ENCODE measurements around the gene NEDD4.
"Not testable (repeated sequence)": the region's sequence is repeated elsewhere in the genome, so short reads cannot be mapped to it uniquely, and the experiment has no call there.

Gene NEDD4

GRCh38 chr15:56019819-56020486 is 26.5 kb upstream of the NEDD4 start:
- Histone ChIP-seq H3K4me1 (ENCODE audit: insufficient read depth, insufficient read length) (no peaks in the 10 kb centered on the region), H3K9me3 (ENCODE audit: insufficient read depth, low read length) (no peaks in the 10 kb centered on the region), H3K4me3 (ENCODE audit: insufficient read length, low read depth) (no peak overlapping the region), H3K27me3 (ENCODE audit: insufficient read depth, insufficient read length) (no peaks in the 10 kb centered on the region), H3K36me3 (ENCODE audit: insufficient read depth, insufficient read length, low read length) (no peaks in the 10 kb centered on the region), H3K9ac (ENCODE audit: insufficient read length, low read depth) (no peak overlapping the region)
- no peak for TF ChIP-seq SUZ12 (IDR thresholded peaks at IDR 0.05; ENCODE audit: extremely low read depth, insufficient read depth, insufficient read length)
- no peak for TF ChIP-seq ZNF274 (IDR thresholded peaks at IDR 0.05; ENCODE audit: low read depth, low read length)
- TF ChIP-seq YY1 (IDR thresholded peaks at IDR 0.05; ENCODE audit: insufficient read depth, insufficient read length) = no peak
- no peak for DNase-seq (ENCODE audit: low read depth, low spot score)

GRCh38 chr15:56019060-56019793 is 25.8 kb upstream of the NEDD4 start:
- Histone ChIP-seq H3K4me3 (ENCODE audit: insufficient read length, low read depth) (no peak overlapping the region), H3K27me3 (ENCODE audit: insufficient read depth, insufficient read length) (no peaks in the 10 kb centered on the region), H3K4me1 (ENCODE audit: insufficient read depth, insufficient read length) (no peaks in the 10 kb centered on the region), H3K36me3 (ENCODE audit: insufficient read depth, insufficient read length, low read length) (no peaks in the 10 kb centered on the region), H3K9ac (ENCODE audit: insufficient read length, low read depth) (no peak overlapping the region), H3K9me3 (ENCODE audit: insufficient read depth, low read length) (peaks cover 7% of the 10 kb centered on the region; the same call in 1 of the 2 replicates)
- TF ChIP-seq SUZ12 (IDR thresholded peaks at IDR 0.05; ENCODE audit: extremely low read depth, insufficient read depth, insufficient read length) = no peak
- TF ChIP-seq YY1 (IDR thresholded peaks at IDR 0.05; ENCODE audit: insufficient read depth, insufficient read length) = no peak
- no peak for TF ChIP-seq ZNF274 (IDR thresholded peaks at IDR 0.05; ENCODE audit: low read depth, low read length)
- DNase-seq (ENCODE audit: low read depth, low spot score) = no peak

- Histone ChIP-seq H3K9me3 (ENCODE audit: insufficient read depth, low read length) (peaks cover 7% of the 10 kb centered on the region; the same call in 1 of the 2 replicates), H3K27me3 (ENCODE audit: insufficient read depth, insufficient read length) (no peaks in the 10 kb centered on the region), H3K36me3 (ENCODE audit: insufficient read depth, insufficient read length, low read length) (no peaks in the 10 kb centered on the region), H3K4me1 (ENCODE audit: insufficient read depth, insufficient read length) (no peaks in the 10 kb centered on the region), H3K4me3 (ENCODE audit: insufficient read length, low read depth) (no peak overlapping the region), H3K9ac (ENCODE audit: insufficient read length, low read depth) (no peak overlapping the region)
- no peak for DNase-seq (ENCODE audit: low read depth, low spot score)
- no peak for TF ChIP-seq SUZ12 (IDR thresholded peaks at IDR 0.05; ENCODE audit: extremely low read depth, insufficient read depth, insufficient read length)
- TF ChIP-seq ZNF274 (IDR thresholded peaks at IDR 0.05; ENCODE audit: low read depth, low read length) = no peak
- TF ChIP-seq YY1 (IDR thresholded peaks at IDR 0.05; ENCODE audit: insufficient read depth, insufficient read length) = no peak
Observed at GRCh38 chr15:56017920-56018319, 24.5 kb upstream of the NEDD4 start.

DNA sequence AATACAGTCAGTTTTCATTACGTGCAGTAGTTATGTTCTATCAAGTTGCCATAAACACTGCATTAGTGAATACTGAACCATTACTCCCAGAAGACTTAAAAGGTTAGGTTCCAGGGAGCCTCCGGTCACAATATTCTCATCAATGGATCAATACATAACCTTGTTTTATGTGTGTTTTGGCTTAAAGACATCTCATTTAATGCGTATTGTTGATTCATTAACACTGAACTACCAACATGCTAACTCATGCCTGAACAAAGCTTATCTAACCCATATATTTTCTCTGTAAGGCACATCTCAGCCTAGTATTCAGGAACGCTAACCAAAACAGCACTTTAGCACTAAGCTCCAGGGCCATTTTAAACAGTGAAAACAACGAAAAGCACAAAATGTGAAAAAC is 24.1 kb upstream of the NEDD4 start:
- H3K4me1 ChIP-seq (ENCODE audit: insufficient read depth, insufficient read length) = no peaks in the 10 kb centered on the region
- H3K36me3 ChIP-seq (ENCODE audit: insufficient read depth, insufficient read length, low read length) = no peaks in the 10 kb centered on the region
- no peak for DNase-seq (ENCODE audit: low read depth, low spot score)
- no peak overlapping the region for H3K9ac ChIP-seq (ENCODE audit: insufficient read length, low read depth)
- no peak overlapping the region for H3K4me3 ChIP-seq (ENCODE audit: insufficient read length, low read depth)
- no peaks in the 10 kb centered on the region for H3K27me3 ChIP-seq (ENCODE audit: insufficient read depth, insufficient read length)
- no peak for TF ChIP-seq YY1 (IDR thresholded peaks at IDR 0.05; ENCODE audit: insufficient read depth, insufficient read length)
- no peak for TF ChIP-seq SUZ12 (IDR thresholded peaks at IDR 0.05; ENCODE audit: extremely low read depth, insufficient read depth, insufficient read length)
- peaks cover 7% of the 10 kb centered on the region; the same call in 1 of the 2 replicates for H3K9me3 ChIP-seq (ENCODE audit: insufficient read depth, low read length)

GRCh38 chr15:56016281-56016680 is 22.9 kb upstream of the NEDD4 start:
- no peaks in the 10 kb centered on the region for H3K27me3 ChIP-seq (ENCODE audit: insufficient read depth, insufficient read length)
- H3K9ac ChIP-seq (ENCODE audit: insufficient read length, low read depth) = no peak overlapping the region
- no peak overlapping the region for H3K4me3 ChIP-seq (ENCODE audit: insufficient read length, low read depth)
- peaks cover 7% of the 10 kb centered on the region; the same call in 1 of the 2 replicates for H3K9me3 ChIP-seq (ENCODE audit: insufficient read depth, low read length)
- DNase-seq (ENCODE audit: low read depth, low spot score) = no peak
- TF ChIP-seq ZNF274 (IDR thresholded peaks at IDR 0.05; ENCODE audit: low read depth, low read length) (no peak), SUZ12 (IDR thresholded peaks at IDR 0.05; ENCODE audit: extremely low read depth, insufficient read depth, insufficient read length) (no peak), YY1 (IDR thresholded peaks at IDR 0.05; ENCODE audit: insufficient read depth, insufficient read length) (no peak)
- no peaks in the 10 kb centered on the region for H3K36me3 ChIP-seq (ENCODE audit: insufficient read depth, insufficient read length, low read length)
- no peaks in the 10 kb centered on the region for H3K4me1 ChIP-seq (ENCODE audit: insufficient read depth, insufficient read length)

- H3K9ac ChIP-seq (ENCODE audit: insufficient read length, low read depth) = no peak overlapping the region
- no peak overlapping the region for H3K4me3 ChIP-seq (ENCODE audit: insufficient read length, low read depth)
- no peaks in the 10 kb centered on the region for H3K4me1 ChIP-seq (ENCODE audit: insufficient read depth, insufficient read length)
- TF ChIP-seq SUZ12 (IDR thresholded peaks at IDR 0.05; ENCODE audit: extremely low read depth, insufficient read depth, insufficient read length) (no peak), ZNF274 (IDR thresholded peaks at IDR 0.05; ENCODE audit: low read depth, low read length) (no peak), YY1 (IDR thresholded peaks at IDR 0.05; ENCODE audit: insufficient read depth, insufficient read length) (no peak)
- no peaks in the 10 kb centered on the region for H3K27me3 ChIP-seq (ENCODE audit: insufficient read depth, insufficient read length)
- no peaks in the 10 kb centered on the region for H3K36me3 ChIP-seq (ENCODE audit: insufficient read depth, insufficient read length, low read length)
- no peak for DNase-seq (ENCODE audit: low read depth, low spot score)
- peaks cover 7% of the 10 kb centered on the region; the same call in 1 of the 2 replicates for H3K9me3 ChIP-seq (ENCODE audit: insufficient read depth, low read length)
Observed at GRCh38 chr15:56014677-56015076, 21.3 kb upstream of the NEDD4 start.

DNA sequence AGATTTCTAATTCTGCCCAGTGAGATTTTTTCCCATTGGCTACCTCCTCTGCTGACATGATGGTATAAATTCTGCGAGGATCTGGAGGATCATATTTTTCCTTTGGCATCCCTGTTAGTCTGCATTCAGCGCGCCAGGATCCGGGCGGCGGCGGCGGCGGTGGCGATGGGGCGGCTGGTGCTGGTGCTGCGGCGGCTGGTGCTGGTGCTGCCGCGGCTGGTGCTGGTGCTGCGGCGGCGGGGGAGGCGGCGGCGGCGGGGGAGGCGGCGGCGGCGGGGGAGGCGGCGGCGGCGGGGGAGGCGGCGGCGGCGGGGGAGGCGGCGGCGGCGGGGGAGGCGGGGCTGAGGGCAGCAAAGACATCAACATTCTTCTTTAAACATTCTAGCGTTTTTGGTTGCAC is 13.6 kb upstream of the NEDD4 start:
- H3K36me3 ChIP-seq (ENCODE audit: insufficient read depth, insufficient read length, low read length); H3K9me3 ChIP-seq (ENCODE audit: insufficient read depth, low read length); DNase-seq (ENCODE audit: low read depth, low spot score); H3K9ac ChIP-seq (ENCODE audit: insufficient read length, low read depth); H3K4me1 ChIP-seq (ENCODE audit: insufficient read depth, insufficient read length); H3K4me3 ChIP-seq (ENCODE audit: insufficient read length, low read depth): not testable (repeated sequence)
- H3K27me3 ChIP-seq (ENCODE audit: insufficient read depth, insufficient read length) = peaks cover 20% of the 10 kb centered on the region

GRCh38 chr15:56006371-56006770 is 13.0 kb upstream of the NEDD4 start:
- not testable (repeated sequence) for H3K9me3 ChIP-seq (ENCODE audit: insufficient read depth, low read length); DNase-seq (ENCODE audit: low read depth, low spot score); H3K36me3 ChIP-seq (ENCODE audit: insufficient read depth, insufficient read length, low read length); H3K9ac ChIP-seq (ENCODE audit: insufficient read length, low read depth); H3K4me3 ChIP-seq (ENCODE audit: insufficient read length, low read depth); H3K4me1 ChIP-seq (ENCODE audit: insufficient read depth, insufficient read length)
- peaks cover 20% of the 10 kb centered on the region for H3K27me3 ChIP-seq (ENCODE audit: insufficient read depth, insufficient read length)

DNA sequence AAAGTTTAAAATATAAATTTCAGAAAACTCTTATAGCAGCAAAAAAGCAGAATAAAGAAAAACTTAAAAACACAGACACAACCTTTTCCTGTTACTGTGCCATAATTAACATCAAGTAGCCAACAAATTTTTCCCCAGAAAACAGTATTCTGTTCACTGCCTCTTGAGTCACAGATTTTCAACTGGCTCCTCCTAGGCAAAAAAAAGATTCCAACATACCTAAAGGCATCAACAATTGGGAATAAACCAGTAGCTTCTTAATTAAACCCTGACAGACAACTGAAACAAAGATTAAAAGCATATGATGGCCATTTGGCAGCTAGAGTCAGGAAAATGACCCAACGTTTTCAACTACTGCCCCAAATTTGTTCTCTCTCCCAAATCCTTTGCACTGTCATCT is 10.9 kb upstream of the NEDD4 start:
- H3K36me3 ChIP-seq (ENCODE audit: insufficient read depth, insufficient read length, low read length); H3K9ac ChIP-seq (ENCODE audit: insufficient read length, low read depth); H3K4me1 ChIP-seq (ENCODE audit: insufficient read depth, insufficient read length); DNase-seq (ENCODE audit: low read depth, low spot score); H3K4me3 ChIP-seq (ENCODE audit: insufficient read length, low read depth); H3K9me3 ChIP-seq (ENCODE audit: insufficient read depth, low read length): not testable (repeated sequence)
- peaks cover 20% of the 10 kb centered on the region for H3K27me3 ChIP-seq (ENCODE audit: insufficient read depth, insufficient read length)

- peaks cover 20% of the 10 kb centered on the region for H3K27me3 ChIP-seq (ENCODE audit: insufficient read depth, insufficient read length)
Observed at GRCh38 chr15:56003777-56004176, 10.4 kb upstream of the NEDD4 start.

More at GRCh38 chr15:56003777-56004176, 10.4 kb upstream of the NEDD4 start:
- not testable (repeated sequence) for H3K9ac ChIP-seq (ENCODE audit: insufficient read length, low read depth); H3K36me3 ChIP-seq (ENCODE audit: insufficient read depth, insufficient read length, low read length); DNase-seq (ENCODE audit: low read depth, low spot score); H3K4me3 ChIP-seq (ENCODE audit: insufficient read length, low read depth); H3K4me1 ChIP-seq (ENCODE audit: insufficient read depth, insufficient read length); H3K9me3 ChIP-seq (ENCODE audit: insufficient read depth, low read length)
